HepG2 (cell line): Measurements from ENCODE around the gene TRIM28. TPM values are rescaled to one million over a fixed set of nuclear protein-coding genes. Genes with fewer than 3 reads are reported as not detected.
A peak's percentile ranks its signal among the peaks of the same experiment; 100 is the strongest.

Source experiments
- BRCA1 ChIP-seq: sonication (generic); formaldehyde crosslinking; IDR thresholded peaks from 2 replicates; pipeline ENCODE4 v1.4.0; 2020; ENCODE audit warnings: missing genetic modification reagents
- CSRNP1 ChIP-seq: sonication (generic); formaldehyde crosslinking; IDR thresholded peaks from 2 replicates; pipeline ENCODE4 v1.8.1; 2023; ENCODE audit warnings: mild to moderate bottlenecking, missing genetic modification reagents
- EHMT2 ChIP-seq: fragments of 200-600 bp; sonication (generic); IDR thresholded peaks from 2 replicates; pipeline ENCODE4 v1.7.0; 2017; ENCODE audit warnings: antibody characterized with exemption, low read depth, low read length, borderline replicate concordance
- GABPB1 ChIP-seq: IDR thresholded peaks from 2 replicates; pipeline ENCODE4 v1.6.1; 2016; ENCODE audit warnings: mild to moderate bottlenecking, missing genetic modification reagents, moderate library complexity, missing compliant biosample characterization
- HIC2 ChIP-seq: sonication (generic); formaldehyde crosslinking; IDR thresholded peaks from 2 replicates; pipeline ENCODE4 v1.9.0; 2022; ENCODE audit warnings: low read depth, missing genetic modification reagents
- HOXD1 ChIP-seq: sonication (generic); formaldehyde crosslinking; IDR thresholded peaks from 2 replicates; pipeline ENCODE4 v1.5.0; 2020; ENCODE audit warnings: missing genetic modification reagents
- MIER2 ChIP-seq: IDR thresholded peaks from 2 replicates; pipeline ENCODE4 v1.6.1; 2016; ENCODE audit warnings: missing biosample characterization, missing genetic modification reagents
- NR2C2 ChIP-seq: sonication (generic); formaldehyde crosslinking; IDR thresholded peaks from 2 replicates; pipeline ENCODE4 v1.4.0; 2020; ENCODE audit warnings: missing genetic modification reagents, mild to moderate bottlenecking, moderate library complexity, borderline replicate concordance
- RBFOX2 ChIP-seq: fragments of 200-400 bp; formaldehyde crosslinking; IDR thresholded peaks from 2 replicates; pipeline ENCODE4 v1.6.1; 2017; ENCODE audit warnings: low read depth, mild to moderate bottlenecking, low read length
- RBM22 ChIP-seq: fragments of 200-400 bp; formaldehyde crosslinking; optimal IDR thresholded peaks from 2 replicates; pipeline ENCODE3; 2017; ENCODE audit warnings: mild to moderate bottlenecking, low read length, moderate library complexity
- SSRP1 ChIP-seq: IDR thresholded peaks from 2 replicates; pipeline ENCODE4 v1.6.1; 2016; ENCODE audit warnings: control low read depth
- ZBTB37 ChIP-seq: sonication (generic); formaldehyde crosslinking; IDR thresholded peaks from 2 replicates; pipeline ENCODE4 v1.4.0; 2020; ENCODE audit warnings: mild to moderate bottlenecking, missing genetic modification reagents
- ZNF281 ChIP-seq: sonication (generic); formaldehyde crosslinking; IDR thresholded peaks from 2 replicates; pipeline ENCODE4 v1.4.0; 2020; ENCODE audit warnings: missing genetic modification reagents, borderline replicate concordance
- ZNF562 ChIP-seq: sonication (generic); formaldehyde crosslinking; IDR thresholded peaks from 2 replicates; pipeline ENCODE4 v1.8.0; 2022; ENCODE audit warnings: missing genetic modification reagents, borderline replicate concordance
- ZNF790 ChIP-seq: sonication (generic); formaldehyde crosslinking; IDR thresholded peaks from 2 replicates; pipeline ENCODE4 v1.8.0; 2022; ENCODE audit warnings: missing genetic modification reagents, mild to moderate bottlenecking, borderline replicate concordance
- ZNF839 ChIP-seq: sonication (generic); formaldehyde crosslinking; IDR thresholded peaks from 2 replicates; pipeline ENCODE4 v1.4.0; 2020; ENCODE audit warnings: missing genetic modification reagents, mild to moderate bottlenecking, borderline replicate concordance
- ZXDC ChIP-seq: sonication (generic); formaldehyde crosslinking; IDR thresholded peaks from 2 replicates; pipeline ENCODE4 v1.5.0; 2020; ENCODE audit warnings: mild to moderate bottlenecking, missing genetic modification reagents
- polyA plus RNA-seq, 8 experiments: library from polyadenylated mRNA; depleted of rRNA in 3 of 8; stranded (reverse) in 7 of 8; unstranded in 1 of 8; fragments of >200 nt; fragmentation: Illumina TruSeq in 4 of 8; extraction: Trizol in 4 of 8; gene quantifications; 2 replicates each; pipeline versions ENCODE4 v1.2.1 to v1.2.3, GENCODE V29; 2011 to 2016; ENCODE audit warnings: low read depth in 4 of 8, missing spikeins in 1 of 8, mixed read lengths in 1 of 8; ENCODE audit not compliant: insufficient read depth in 1 of 8
- total RNA-seq, 5 experiments: library from RNA; depleted of rRNA; stranded (reverse); fragments of >200 nt; fragmentation: Illumina TruSeq; extraction: Trizol; gene quantifications; 2 replicates each; pipeline ENCODE4 v1.2.3, GENCODE V29; 2016; ENCODE audit warnings: low read depth in 1 of 5

The TRIM28 gene
- total and polyA plus RNA-seq, 2 of the 13 experiments (the other 11 are each of a cell fraction or from before 2014, with no cell fraction given), result 361 to 439 TPM

GRCh38 chr19:58513694-58514563 lies 29.9 kb upstream of the TRIM28 start (continued):
- TF ChIP-seq ZNF281, result peak; percentile 46; the same call in 1 of the 2 replicates
- TF ChIP-seq NR2C2 (CRISPR knock-in tag), result peak; percentile 52; the same call in 1 of the 2 replicates
- TF ChIP-seq HOXD1 (CRISPR knock-in tag), result peak; percentile 62; the same call in 1 of the 2 replicates
- TF ChIP-seq MIER2 (CRISPR knock-in tag), result peak; percentile 44; the same call in 1 of the 2 replicates
- TF ChIP-seq ZXDC, result peak; percentile 60; the same call in 1 of the 2 replicates
- no peak for TF ChIP-seq ZBTB37
- TF ChIP-seq ZNF839 (CRISPR knock-in tag), result peak; percentile 37; the same call in 1 of the 2 replicates
- no peak for TF ChIP-seq EHMT2
- TF ChIP-seq ZNF562, result no peak
- TF ChIP-seq ZNF790 (CRISPR knock-in tag), result no peak; the same call in 1 of the 2 replicates
- TF ChIP-seq GABPB1 (CRISPR knock-in tag), result peak; percentile 84
- peak; percentile 93 for TF ChIP-seq RBFOX2
- peak; percentile 27; the same call in 1 of the 2 replicates for TF ChIP-seq HIC2 (CRISPR knock-in tag)
- TF ChIP-seq SSRP1, result no peak
- TF ChIP-seq RBM22, result no peak
- peak; percentile 69; the same call in 1 of the 2 replicates for TF ChIP-seq CSRNP1 (CRISPR knock-in tag)
- no peak for TF ChIP-seq BRCA1 (CRISPR knock-in tag)
